T-helper 2 cell treated with Interferon-gamma antibody and Interleukin-4, amounts not matched to agents 100 ng/mL and 5 ng/mL, for 36 hours (primary cell): ENCODE results near the gene ZNRF2. TPM values are rescaled to one million over a fixed set of nuclear protein-coding genes. Genes with fewer than 3 reads are reported as not detected.

ENCODE experiments used
- intact Hi-C: fragments of 100-400 bp; cut with micrococcal nuclease; formaldehyde crosslinking; loops from one replicate; pipeline ENCODE4 v1.15.1; 2023
- total RNA-seq: library from RNA; stranded (reverse); gene quantifications from 2 replicates; pipeline ENCODE4 v1.2.3, GENCODE V29; 2022

ZNRF2 gene
- total RNA-seq: 13.8 and 14.5 TPM in 2 replicates

DNA sequence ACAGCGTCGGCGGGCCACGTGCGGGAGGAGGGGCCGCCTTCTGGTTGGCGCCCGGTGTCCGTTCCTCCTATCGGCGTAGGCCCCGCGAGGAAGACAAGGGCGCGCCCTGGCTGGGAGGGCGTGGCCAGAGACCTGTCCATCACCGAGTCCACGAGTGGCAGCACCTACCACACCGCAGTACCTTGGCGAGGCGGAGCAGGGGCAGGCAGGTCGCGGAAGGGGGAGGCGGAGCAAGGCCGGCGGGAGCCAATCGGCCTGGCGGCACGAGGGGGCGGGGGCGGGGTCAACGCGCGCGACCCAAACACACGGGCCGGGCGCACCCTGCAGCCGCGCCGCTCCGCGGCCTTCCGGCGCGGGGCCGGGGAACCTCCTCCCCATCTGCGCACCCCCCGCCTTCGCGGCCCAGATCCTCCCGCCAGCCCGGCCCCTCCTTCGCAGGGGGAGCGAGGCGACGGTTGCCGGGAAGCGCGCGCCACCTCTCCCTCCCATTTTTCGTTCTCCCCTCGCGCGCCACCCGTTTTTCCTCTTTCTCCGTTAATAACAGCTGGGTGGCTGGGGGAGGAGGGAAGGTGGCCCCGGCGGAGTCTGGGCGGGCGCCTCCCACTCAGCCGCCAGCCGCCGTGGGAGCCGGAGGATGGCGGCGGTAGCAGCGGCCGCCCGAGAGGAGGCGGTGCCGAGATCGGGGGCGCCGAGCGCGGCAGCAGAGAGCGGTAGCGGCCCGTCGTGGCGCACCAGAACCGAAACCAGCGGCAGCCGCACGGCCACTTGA lies at the start of gene ZNRF2:
Gene ZNRF2, plus strand, starts transcription at position 300 of the 769 bp plus-strand sequence. CDS start 761 bp downstream, outside the sequence.
- intact Hi-C loops: loop anchor here (1.0 to 5.0 kb wide), 10 partner anchors 38 to 442 kb away; partner anchors contain the start of genes GARS1, GGCT, MTURN and NOD1

DNA sequence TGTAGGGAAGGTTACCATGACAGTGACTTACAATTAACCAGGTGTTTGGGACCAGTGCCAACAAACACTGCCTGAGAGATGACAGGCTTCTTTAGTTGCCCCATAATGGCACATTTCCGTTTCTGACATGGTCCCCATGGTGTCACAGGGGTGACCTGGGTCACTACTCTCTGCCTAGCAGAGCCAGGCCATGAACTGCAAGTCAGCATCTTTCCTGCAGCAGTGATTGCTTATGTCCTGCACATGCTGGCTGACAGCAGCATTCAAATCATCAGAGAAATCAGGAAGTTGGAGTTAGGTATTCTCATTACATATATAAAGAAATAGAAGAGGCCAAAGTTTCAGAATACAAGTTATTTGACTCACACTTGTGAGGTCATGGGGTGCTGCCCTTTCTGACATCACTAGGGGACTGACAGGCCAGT lies 47.1 kb upstream of the ZNRF2 start:
- intact Hi-C loops: no loop called here

DNA sequence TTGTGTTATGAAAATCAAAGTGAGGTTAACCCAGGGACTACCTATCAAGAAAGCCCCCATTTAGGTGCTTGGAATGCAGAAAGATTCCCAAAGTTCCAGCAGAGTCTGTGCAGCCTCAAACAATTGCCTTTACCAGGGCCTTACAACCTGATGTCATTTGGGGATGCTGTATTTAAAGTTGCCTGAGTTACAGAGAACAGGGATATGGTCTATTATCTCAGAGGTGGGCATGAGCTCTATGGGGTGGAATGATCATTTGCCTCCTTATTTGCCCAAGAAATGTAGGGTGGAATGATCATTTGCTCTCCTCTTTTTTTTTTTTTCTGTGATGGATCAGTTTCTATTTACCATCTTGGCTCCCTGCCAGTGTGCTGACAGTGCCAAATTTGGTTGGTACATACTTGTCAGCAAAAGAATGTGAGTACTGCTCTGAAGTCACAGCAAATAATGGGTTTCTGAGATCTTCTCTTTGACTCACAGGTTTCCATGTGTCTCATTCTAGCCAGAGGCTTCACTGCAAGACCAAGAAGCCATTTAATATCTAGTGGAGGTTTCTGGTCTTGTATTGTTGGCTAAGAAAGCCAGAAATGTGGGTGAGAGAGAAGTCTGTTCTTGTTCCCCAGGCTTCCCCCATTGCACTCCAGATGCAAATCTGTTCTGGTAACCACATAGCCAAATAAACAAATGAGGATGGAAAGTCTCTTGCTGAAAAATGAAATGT lies 45.5 kb upstream of the ZNRF2 start:
- intact Hi-C loops: no loop called here

DNA sequence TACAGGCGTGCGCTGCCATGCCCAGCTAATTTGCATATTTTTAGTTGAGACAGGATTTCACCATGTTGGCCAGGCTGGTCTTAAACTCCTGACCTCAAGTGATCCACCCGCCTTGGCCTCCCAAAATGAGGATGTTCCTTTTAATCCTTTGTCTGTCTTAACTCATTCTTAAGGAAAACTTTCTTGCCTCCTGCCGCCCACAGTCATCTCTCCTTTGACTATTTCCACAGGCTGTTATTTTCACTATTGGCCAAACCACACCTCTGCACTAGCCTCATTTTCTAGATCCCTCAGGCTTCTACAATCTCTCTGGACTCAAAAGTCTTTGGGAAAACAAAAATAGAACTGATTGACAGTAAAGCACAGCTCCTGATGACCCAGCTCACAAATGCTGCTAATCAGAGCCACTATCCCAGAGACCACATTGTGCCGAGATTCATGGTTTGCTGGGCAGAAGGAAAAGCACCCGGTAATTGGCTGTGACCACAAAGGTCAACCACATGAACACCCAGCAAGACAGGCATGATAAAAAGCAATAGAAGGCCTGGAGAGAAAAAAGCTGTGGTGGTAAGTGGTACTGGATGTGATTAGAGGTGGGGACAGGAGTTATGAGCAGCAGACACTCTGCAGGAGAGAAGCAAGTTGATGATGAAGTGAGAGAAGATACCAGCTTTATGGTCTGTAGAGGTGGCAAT lies 44.1 kb upstream of the ZNRF2 start:
- intact Hi-C loops: no loop called here

DNA sequence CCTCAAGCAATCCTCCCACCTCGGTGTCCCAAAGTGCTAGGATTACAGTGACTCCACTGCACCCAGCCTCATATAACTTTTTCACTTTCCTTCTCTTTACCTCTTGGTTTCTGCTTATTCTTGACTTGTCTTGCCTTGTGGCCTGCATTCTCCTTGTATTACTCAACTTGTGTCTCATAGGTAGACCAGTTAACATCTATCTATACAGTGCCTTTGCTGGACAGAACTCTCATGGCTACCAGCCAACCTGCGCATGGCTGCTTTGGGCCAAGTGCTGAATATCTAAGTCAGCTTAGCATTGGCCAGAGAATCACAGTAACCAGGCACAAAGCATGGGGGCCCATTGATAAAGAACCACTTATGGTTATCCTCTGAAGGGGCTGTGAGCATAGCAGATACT lies 42.6 kb upstream of the ZNRF2 start:
- intact Hi-C loops: no loop called here

DNA sequence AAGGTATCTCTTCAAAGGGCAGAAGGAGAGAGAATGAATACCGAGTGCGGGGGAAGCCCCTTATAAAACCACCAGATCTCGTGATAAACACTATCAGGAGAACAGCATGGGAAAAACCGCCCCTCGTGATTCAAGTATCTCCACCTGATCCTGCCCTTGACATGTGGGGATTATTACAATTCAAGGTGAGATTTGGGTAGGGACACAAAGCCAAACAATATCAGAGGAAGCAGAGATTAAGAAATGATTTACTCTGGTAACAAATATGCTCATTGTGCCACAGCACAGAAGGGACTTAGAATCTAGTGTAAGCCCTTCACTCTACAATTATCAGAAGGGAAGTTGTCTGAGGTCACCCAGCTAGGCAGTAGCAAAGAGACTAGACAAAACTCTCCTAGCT lies 40.1 kb upstream of the ZNRF2 start:
- intact Hi-C loops: no loop called here

DNA sequence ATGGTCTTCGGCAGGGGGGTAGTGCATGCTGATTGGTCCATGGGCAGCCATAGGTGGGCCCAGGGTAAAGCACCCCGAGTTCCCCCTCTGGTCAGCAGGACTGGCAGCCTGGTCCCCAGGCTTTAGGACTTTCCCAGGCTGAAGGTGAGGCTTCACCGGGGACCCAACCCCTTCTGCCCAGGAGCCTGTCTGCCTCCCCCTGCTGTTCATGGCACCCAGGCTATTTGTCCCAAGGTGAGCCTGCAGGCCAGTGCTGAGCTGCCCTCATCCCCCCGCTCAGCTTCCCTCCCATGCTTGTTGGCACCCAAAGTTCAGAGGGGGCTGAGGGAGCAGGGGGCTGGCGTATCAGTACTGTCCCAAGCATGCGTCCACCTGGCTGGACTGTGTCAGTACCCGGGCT lies 38.5 kb upstream of the ZNRF2 start:
- intact Hi-C loops: no loop called here

DNA sequence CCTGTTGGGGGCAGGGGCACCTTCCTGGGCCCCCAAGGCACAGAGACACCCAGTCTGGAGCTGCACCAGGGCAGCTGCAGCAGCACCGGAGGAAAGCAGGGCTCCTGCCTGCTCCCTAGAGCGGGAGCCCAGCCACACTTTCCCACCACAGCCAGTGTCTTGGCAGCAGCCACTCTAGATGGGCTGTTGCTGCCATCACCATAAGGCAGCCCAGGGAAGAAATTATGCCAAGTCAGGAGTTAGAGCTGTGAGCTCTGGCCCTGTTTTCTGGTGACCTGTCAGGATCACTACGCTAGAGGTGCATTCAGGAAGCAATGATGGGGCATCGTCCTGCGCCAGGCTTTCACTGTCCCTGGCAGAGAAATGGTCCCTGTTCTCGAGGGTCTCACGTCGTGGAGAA lies 38.0 kb upstream of the ZNRF2 start:
- intact Hi-C loops: no loop called here

DNA sequence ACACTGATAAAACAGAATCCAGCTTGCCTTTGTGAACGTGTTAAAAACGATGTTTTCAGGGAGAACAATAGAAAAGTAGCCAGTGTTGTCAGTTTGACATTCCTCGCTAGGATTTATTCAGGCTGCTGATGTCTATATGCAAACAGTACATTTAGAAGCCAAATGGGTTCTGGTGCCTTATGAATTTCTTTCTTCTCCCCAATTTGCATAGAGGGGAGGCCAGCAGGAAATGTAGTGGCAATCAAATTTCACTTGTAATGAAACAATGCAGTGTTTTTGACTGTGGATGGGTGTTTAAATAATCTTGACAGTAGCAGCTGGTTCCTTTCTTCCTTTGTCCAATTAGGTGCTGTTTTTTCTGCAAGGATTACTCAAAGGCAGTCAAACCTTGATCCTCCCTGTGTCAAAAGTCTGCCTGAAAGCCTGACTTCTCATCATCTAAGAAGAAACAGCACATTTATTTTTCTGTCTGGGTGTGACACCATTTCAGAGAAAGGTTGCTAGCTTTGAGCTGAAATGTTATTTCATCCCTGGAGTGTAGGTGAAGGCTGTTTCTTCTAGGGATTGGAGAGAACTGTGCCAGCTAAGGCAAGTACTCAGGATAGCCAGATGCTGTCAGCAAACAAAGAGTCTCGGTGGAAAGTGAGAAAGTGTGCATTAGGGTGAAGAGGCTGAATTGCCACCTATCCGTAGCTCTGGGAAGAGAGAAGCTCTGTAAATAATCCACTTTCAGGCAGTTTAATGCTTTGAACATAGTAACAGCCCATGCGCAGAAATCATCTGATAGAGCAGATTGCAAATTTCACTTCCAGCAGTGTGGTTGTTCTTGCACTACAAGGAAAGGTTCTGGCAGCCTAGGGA lies 36.6 kb upstream of the ZNRF2 start:
- intact Hi-C loops: no loop called here

DNA sequence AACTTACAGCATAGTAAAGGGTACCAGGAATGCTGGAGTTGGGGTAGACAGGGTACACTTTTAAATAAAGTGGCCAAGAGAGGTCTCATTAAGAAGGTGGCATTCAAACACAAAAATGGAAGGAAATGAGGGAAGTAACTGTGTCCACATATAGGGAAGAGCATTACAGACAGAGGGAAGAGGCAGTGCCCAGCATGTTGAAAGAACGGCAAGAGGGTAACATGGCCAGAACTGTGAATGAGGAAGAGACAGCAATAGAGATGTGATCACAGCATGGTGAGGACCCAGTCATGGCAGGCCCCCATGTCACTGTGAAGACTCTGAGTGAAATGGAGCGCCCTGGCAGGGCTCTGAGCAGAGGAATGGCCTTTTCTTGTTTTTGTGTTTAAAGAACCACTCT lies 35.1 kb upstream of the ZNRF2 start:
- intact Hi-C loops: no loop called here

DNA sequence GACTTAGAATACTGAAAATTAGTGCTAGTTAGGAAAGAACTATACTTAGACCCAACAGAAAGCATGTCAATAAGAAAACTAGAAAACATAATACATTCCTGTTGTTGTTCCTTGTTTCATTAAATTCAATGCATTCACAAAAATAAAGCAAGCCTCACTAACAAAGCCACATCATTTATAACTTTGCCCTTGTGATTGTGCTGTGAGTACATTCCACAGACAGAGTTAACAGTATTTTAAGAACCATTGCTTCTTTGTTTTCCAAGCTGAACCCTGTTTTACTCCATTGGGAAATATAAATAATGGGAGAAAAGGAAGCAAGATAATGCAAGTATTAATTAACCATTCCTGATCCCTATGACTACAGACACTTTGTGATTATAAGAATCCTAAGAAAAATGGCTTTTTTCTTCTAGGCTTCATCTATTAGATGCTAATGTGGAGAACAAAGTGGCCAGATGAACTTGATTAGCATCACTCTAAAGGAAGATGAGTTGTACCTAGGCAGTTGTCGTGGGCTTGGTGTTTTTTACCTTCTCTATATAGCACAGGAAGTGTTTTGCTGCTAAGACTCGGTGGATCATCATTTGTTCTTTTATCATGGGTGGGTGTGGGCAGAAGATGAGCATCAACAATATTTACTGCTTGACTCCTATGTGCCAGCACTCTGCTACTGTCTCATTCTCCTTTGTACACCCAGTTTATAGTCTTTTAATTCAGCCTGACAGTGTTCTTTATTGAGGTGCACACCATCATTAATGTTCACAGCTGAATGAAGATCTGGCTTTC lies 34.2 kb upstream of the ZNRF2 start:
- intact Hi-C loops: no loop called here

DNA sequence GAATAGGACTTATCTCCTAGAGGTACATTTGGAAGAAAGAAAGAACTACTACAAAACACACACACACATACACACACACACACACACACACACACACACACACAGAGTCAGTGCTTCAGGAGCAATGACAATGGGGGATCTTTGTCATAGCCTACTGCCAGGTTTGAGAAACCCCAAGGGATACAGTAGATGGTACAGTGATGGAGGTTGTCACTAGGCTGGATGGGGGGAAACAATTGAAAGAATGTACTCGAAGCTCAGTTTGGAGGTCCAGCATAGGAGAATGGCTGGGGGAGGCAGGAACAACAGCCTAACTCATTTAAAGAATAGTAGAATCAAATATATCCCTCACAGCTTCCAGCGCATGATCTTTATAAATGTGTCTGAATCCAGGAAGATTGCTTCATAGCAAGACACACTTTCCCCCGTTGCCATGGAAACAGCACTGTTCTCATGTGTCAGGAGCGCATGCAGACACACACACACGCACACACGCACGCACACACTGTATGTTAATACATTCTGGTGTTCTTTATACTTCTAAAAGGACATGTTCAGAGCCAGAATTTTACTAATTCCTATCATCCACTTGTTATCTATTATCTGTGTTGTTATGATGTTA lies 32.6 kb upstream of the ZNRF2 start:
- intact Hi-C loops: no loop called here

DNA sequence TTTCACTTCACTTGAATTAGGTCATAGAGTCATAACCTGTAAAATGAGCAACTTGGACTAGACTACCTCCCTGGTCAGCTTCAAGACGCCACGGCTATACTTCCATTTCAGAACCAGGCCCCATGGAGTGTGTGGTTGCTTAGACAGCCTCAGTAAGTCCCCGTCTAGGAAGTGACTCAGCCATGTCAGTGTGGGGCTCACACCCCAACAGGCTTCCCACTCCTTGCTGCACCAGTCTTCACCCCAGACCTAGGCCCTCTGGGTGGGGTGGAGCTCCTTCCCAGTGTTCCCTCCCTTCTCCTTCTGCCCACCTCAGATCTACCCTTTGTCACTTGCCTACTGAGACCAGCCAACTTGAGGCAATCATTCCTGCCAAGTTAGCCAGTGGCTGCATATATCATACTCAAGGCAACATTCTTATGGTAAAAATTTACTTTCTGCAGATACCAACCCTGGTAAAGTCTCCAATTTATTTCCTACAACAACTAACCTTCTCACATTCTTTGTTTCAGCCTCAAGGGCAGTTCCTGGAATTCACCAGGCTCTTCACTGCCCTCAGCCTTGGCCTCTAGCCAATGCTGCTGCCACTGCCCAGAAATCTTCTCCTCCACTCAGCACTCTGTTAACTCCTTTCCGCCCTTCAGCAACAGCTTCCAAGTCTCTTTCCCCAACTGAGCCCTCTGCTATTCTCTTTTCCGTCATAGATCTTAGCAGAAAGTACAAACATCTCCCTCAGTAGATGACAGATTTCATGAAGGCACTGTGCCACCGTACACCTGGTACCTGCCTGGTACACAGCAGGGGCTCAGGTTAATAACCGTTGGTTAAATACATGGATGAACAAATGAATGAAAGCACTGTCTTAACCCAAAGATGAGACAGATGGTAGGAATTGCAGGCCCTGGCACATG lies 31.3 kb upstream of the ZNRF2 start:
- intact Hi-C loops: no loop called here

DNA sequence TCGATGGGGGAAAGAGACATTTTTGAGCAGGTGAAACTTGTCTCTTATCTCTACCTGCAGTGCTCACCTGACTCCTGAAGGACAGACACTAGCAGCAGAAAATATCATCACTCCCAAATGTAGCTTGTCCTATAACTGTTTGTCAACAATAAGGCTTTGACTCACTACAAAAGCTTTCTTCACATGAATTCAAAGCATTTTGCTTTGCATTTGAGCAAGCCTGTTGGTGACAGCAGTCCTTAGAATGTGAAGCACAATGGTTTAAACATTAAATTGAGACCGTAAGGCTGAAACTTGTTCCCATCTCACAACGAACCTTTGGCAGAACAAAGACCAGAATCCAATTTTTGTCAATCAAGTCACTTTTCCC lies 30.6 kb upstream of the ZNRF2 start:
- intact Hi-C loops: no loop called here

DNA sequence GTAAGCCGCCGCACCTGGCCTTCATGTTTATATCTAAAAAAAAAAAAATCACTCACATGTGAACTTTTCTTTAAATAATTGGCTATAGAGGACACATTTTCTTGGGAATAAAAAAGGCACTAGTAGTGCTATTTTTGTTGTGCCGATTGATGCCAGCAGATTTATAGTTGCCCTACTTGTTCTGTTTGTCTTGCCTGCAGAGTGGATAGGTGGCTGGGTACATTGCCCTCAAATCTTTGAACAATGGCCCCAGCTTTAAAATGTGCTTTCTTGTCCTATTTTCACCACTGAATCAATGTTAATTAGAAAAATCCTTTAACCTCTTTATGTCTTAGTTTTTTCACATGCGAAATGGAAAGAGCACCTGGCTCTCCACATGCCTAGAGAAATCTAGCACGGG lies 30.1 kb upstream of the ZNRF2 start:
- intact Hi-C loops: no loop called here

DNA sequence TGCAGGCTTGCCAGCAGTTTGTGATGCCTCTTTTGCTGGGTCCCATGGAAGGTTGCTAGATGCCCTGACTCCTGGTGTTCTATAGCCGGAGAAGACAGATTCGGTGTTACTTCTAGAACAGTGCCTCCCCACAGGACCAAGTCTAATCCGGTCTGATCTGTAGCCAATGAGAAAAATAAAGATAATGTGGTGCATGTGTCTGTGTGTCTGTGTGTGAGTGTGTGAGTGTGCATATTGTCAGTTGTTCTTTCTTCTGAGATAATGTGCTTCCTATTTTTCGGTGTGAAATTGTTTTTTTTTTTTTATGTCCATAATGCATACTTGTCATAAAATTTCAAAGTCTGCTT lies 29.7 kb upstream of the ZNRF2 start:
- intact Hi-C loops: no loop called here

DNA sequence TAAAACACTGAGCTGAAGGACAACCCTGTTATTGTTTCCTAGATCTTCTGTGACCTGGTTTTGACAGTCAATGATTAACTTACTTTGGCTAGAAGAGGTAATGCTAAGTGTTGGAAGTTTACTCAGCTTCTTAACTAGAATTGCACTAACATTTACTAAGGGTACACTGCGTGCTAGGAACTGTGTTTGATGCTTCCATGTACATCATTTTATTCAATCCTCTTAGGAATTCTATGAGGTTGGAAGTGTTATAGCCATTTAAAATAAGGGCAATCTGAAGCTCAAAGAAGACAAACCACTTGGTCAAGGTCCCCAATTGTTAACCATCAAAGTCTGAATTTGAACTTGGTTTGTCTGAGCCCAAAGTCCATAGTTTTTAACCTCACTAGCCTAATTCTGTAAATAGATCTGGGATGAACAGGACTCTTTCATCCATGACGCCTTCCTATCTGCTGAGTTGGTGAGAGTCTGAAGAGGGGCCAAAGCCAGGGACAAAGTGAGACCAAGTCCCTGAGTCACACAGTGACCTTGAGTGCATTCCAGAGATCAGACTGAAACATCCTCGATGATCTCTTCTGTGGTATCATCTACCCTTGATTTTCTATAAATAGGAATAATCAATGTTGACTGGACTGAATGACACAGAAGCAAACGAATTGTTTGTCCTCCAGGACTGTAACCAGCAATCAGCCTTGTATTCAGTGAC lies 29.2 kb upstream of the ZNRF2 start:
- intact Hi-C loops: no loop called here

DNA sequence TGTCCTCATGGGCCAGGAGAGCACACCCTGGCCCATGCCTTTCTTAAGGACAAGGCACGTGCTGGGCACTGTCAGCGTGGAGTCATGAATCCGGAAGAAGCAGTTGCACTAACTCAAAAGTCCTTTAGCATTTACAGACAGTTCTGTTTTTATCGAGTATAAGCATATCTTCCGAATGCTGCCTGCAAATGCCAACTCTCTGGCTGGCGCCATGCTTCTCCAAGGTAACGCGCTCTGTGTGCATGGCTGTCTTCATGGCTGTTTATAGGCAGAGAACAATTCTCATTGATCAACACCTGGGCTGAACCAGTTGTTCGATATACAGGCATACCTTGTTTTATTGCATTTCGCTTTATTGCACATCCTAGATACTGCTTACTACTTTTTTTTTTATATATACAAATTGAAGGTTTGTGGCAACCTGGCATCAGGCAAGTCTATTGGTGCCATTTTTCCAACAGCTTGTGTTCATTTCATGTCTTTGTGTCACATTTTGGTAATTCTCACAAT lies 28.0 kb upstream of the ZNRF2 start:
- intact Hi-C loops: no loop called here
